Measurements from ENCODE around the gene ZBTB7A. TPM values are rescaled to one million over a fixed set of nuclear protein-coding genes. Genes with fewer than 3 reads are reported as not detected.

ZBTB7A gene
- total and polyA plus RNA-seq, 11 donors: 14.6 to 65.0 (median 28.6) TPM

DNA sequence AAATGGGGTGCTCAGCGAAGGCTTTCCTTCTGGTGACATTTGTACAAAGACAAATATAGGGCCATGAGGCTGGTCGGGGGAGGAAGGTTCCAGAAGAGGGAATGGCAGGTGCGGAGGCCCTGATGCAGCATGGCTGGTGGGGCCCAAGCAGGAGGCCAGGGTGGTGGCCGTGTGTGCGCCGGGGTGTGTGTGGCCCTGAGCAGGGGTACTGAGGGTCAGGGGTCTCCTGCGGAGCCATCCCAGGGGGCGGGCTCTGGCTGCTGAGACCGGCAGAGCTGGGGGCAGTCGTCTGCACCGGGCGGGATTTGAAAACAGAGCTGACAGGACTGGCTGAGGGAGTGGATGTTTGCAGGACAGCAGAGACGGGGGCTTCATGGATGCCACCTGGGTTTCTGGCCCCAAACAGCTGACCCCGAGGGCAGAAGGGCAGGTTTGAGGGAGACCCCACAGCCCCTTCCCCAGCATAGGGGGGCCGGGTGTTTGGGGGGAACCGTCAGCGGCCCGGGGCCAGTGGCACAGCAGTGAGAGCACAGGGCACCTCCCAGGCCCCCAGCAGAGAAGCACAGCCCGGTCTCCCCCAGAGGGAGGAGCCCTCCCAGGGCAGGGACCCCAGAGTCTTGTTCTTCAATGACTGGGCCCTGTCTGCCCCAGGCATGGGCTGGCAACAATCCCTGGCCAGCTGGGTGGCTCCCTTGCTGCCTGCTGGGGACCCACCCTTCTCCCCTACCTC, 47.8 kb downstream of the ZBTB7A start:
- WGBS, 4 donors: 91 to 93% (median 92%) methylated on average over 16 to 19 of the region's 19 CpGs
- Histone ChIP-seq H3K36me3 (peaks cover 0 to 45% (median 20%) of the 10 kb centered on the region in 9 donors), H3K9me3 (peaks cover 0 to 13% (median 0%) of the 10 kb centered on the region in 12 donors), H3K4me1 (peaks cover 0 to 56% (median 24%) of the 10 kb centered on the region in 12 donors), H3K4me3 (no peak overlapping the region), H3K27me3 (no peaks in the 10 kb centered on the region), H3K27ac (peak overlapping the region in 2 of 12 donors; percentile 42 to 53)
- DNase-seq: no peak
- TF ChIP-seq POLR2A (IDR thresholded peaks at IDR 0.05): no peak
- TF ChIP-seq, protein P1, sequence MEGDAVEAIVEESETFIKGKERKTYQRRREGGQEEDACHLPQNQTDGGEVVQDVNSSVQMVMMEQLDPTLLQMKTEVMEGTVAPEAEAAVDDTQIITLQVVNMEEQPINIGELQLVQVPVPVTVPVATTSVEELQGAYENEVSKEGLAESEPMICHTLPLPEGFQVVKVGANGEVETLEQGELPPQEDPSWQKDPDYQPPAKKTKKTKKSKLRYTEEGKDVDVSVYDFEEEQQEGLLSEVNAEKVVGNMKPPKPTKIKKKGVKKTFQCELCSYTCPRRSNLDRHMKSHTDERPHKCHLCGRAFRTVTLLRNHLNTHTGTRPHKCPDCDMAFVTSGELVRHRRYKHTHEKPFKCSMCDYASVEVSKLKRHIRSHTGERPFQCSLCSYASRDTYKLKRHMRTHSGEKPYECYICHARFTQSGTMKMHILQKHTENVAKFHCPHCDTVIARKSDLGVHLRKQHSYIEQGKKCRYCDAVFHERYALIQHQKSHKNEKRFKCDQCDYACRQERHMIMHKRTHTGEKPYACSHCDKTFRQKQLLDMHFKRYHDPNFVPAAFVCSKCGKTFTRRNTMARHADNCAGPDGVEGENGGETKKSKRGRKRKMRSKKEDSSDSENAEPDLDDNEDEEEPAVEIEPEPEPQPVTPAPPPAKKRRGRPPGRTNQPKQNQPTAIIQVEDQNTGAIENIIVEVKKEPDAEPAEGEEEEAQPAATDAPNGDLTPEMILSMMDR (IDR thresholded peaks at IDR 0.05): no peak
- ATAC-seq: no peak
- intact Hi-C loops (cut with DNase I): loop anchor here in 6 of 10 donors (5.0 to 10.0 kb wide), 5 partner anchors 33 to 106 kb away; partner anchors contain the start of gene MAP2K2 (in 1 of the 6)

DNA sequence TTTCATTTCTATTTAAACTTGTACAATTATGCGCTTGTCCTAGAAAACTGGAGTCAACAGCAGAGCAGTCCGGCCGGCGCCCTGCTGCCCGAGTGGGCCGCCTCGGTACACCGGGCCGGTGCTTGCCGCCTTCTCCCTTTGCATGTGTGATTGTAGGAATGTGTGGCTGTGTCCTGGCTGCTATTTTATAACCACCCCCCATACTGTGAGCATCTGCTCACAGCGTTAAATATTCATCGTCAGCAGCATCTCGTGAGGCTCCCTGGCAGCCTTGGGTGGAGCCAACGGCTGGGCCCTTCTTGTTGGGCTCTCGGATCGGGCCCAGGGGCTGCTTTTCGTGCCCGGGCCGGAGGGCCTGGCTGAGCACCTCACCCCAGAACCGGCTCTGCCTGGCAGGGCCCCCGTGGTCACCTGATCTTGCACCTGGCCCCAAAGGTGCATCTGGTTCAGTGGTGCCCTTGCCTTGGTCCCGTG, 48.5 kb downstream of the ZBTB7A start:
- Histone ChIP-seq H3K4me3 (no peak overlapping the region), H3K27me3 (no peaks in the 10 kb centered on the region), H3K4me1 (peaks cover 0 to 56% (median 23%) of the 10 kb centered on the region in 12 donors), H3K9me3 (peaks cover 0 to 13% (median 0%) of the 10 kb centered on the region in 12 donors), H3K36me3 (peaks cover 0 to 48% (median 23%) of the 10 kb centered on the region in 9 donors), H3K27ac (peak overlapping the region in 1 of 12 donors; percentile 53)
- ATAC-seq (no peak), DNase-seq (no peak)
- WGBS, 4 donors: 89 to 91% (median 91%) methylated on average over 14 to 22 of the region's 22 CpGs
- TF ChIP-seq, protein P1 (IDR thresholded peaks at IDR 0.05): no peak
- TF ChIP-seq POLR2A (IDR thresholded peaks at IDR 0.05): no peak
- intact Hi-C loops (cut with DNase I): loop anchor here in 6 of 10 donors (5.0 to 10.0 kb wide), 5 partner anchors 34 to 107 kb away; partner anchors contain the start of gene MAP2K2 (in 1 of the 6)

DNA sequence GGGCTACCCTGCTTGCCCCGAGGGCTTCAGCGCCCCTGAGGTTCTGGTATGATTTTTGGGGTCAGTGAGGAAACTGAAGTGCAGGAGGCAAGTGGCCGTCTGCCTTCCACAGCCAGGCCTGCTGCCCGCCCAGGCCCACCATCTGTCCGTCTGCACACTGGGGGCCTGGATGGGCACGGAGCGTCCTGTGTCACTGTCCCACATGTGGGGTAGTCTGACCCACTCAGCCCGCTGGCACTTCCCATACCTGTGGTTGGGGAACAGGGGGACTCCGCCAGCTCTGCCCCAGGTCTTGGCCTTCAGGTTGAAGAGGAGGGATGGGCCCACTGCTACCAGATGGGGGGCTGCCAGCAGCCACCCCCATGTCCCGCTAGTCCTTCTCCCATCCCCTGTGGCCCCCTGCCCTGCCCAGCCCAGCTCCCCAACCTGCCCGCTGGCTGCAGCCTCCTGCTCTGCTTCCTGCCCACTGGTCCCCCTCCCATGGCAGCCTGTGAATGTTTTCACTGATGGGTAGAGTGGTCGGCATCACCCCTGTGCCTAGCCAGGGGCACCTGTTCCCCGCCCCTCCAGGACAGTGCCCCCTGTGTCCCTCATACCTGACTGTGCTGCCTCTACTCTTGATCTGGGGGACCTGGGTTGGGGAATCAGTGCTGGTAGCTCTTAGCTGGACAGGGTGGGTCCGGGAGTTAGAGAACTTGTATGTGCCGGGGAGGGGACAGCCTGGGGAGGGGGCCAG, 49.6 kb downstream of the ZBTB7A start:
- Histone ChIP-seq H3K27me3 (no peaks in the 10 kb centered on the region), H3K36me3 (peaks cover 0 to 54% (median 24%) of the 10 kb centered on the region in 9 donors), H3K27ac (peak overlapping the region in 4 of 12 donors; percentile 70 to 85 (median 81)), H3K9me3 (peaks cover 0 to 9% (median 0%) of the 10 kb centered on the region in 12 donors), H3K4me1 (peaks cover 0 to 63% (median 22%) of the 10 kb centered on the region in 12 donors), H3K4me3 (no peak overlapping the region)
- no peak for TF ChIP-seq POLR2A (IDR thresholded peaks at IDR 0.05)
- TF ChIP-seq, protein P1 (IDR thresholded peaks at IDR 0.05): no peak
- DNase-seq: no peak
- ATAC-seq: no peak
- intact Hi-C loops (cut with DNase I): loop anchor here in 6 of 10 donors (5.0 to 10.0 kb wide), 5 partner anchors 35 to 108 kb away; partner anchors contain the start of gene MAP2K2 (in 1 of the 6)
- WGBS, 4 donors: 93 to 94% (median 93%) methylated on average over 8 to 15 of the region's 15 CpGs
